D341Med (cell line): ENCODE measurements around the gene NID1.
"Not testable (repeated sequence)": the region's sequence is repeated elsewhere in the genome, so short reads cannot be mapped to it uniquely, and the experiment has no call there.

Source experiments
- DNase-seq: peaks from one replicate; pipeline ENCODE4 v3.0.0; 2012; ENCODE audit warnings: low spot score

The NID1 gene

DNA sequence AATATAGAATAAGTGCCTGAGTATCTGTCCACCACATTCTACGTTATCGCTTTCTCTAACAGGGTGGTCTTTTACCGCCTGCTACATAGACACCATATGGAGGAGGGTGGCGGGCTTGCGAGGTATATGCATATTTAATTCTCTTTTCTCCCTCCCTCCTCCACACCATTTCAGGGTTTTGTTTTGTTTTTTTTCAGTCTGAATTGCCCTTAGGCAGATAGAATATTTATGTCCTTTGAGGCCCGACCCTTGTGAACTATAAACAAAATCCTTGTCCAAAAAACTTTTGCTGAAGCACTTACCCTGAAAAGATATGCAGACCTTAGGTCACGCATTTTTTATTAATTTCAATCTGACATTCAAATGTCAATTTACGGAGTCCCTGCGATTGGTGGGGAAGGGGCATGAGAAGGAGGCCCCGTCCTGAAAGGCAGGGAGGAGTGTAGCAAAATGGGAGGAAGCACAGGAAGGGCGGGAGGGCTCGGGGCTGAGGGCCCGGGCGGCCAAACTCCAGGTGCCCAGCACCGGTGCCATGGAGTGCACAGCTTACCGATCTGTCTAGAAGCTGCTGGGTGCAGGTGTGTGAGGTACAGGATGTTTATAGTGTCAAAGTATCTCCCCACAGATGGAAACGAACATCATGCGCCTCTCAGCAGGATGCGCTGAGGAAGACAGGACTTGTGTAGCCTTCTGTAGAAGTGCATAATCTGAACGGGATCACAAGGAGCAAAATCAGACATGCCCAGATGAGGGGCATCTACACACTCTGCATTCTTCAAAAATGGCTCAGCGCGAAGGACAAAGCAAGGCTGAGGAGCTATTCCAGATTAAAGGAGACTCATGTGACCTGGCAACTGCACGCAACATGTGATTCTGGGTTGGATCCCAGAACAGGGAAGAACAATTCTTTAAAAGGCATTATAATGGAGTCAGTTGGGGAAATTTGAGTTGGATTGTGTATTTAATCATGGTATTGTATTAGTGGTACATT lies 129.4 kb downstream of the NID1 start:
- no peak for DNase-seq

GRCh38 chr1:235933766-235934116 lies 131.1 kb downstream of the NID1 start:
- DNase-seq = no peak

DNA sequence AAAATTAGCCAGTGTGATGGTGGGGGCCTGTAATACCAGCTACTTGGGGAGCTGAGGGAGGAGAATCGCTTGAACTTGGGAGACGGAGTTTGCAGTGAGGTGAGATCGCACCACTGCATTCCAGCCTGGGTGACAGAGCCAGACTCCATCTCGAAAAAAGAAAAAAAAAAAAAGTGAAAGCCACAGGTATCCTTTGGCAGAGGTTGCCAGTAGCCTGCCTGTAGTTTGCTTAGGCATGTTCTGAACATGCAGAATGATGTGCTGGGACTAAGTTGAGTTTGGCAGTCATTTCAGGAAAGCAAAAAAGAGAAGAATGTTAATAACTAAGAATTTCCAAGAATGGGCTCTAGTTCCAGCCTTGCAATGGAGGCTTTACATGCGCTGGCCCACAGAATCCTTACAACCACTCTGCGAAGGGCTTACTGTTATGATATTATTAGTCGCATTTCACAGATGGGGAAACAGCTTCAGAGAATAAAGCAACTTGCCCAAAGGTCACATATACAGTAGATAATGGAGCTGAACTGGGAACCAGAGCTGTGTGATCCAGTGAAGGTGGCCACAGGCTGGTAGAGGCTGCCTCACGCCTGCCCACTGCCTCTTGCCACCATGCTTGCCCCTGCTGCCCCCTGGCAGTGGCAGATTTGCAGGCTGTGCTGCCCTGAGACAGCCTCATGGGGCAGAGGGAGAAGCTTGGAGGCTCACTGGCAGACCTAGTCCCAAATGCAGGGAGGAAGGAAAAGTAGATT lies 131.7 kb downstream of the NID1 start:
- DNase-seq = no peak

DNA sequence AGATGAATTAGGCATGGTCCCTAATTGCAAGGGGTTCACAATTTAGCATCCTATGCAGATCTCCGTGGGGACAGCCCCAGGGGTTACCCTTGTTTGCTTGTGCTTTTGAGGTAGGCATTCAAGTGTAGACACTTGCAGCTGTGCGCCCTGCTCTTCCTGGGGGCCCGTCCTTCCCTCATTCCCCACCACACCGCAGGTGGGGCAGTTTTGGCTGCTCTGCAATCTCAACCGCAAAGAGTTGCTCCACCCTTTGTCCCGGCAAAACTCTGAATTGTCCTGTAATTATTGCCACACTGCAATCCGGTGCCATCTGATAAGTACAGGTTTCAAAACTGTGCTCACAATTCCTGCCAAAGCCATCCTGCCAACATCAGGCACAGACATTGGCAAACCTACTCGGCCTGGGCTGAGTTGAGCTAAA lies 132.8 kb downstream of the NID1 start:
- no peak for DNase-seq

DNA sequence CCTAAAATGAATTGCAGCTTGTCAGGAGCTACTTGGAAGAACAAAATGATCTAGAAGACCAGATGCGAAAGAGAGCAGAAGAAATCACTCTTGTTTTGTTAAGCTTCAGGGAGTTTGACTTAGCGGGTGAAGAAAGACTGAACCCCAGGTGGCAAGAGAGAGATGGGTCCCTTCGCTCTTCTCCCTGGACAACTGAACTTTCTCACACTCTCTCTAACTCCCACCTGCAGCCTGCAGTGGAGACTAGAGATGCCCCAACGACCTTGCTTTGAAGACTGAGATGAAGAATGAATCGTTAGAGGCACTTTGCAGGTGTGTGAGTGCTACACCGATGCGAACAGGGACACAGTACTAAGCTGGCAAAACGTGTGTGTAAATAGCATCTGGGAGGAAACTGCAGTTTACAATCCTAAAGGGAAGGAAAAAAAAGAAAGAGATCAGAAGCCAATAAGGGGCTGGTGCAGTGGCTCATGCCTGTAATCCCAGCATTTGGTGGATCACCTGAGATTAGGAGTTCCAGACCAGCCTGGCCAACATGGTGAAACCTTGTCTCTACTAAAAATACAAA lies 133.6 kb downstream of the NID1 start:
- DNase-seq = no peak

DNA sequence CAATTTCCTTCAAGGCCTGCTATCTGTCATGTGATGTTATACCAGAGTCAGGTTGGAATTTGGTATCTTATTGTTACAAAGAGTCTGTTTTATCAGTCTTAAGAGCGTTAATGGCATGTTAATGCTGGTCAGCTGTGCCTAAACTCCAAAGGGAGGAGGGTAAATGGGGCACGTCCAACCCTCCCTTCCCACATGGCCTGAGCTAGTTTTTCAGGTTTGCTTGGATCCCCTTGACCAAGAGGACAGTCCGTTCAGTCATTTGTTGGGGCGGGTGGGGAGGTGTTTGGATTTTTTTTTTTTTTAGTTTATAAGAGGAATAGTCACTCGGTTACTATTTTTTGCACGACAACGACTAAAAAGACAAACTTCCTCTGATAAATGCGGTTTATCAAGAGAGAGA lies 134.3 kb downstream of the NID1 start:
- no peak for DNase-seq

DNA sequence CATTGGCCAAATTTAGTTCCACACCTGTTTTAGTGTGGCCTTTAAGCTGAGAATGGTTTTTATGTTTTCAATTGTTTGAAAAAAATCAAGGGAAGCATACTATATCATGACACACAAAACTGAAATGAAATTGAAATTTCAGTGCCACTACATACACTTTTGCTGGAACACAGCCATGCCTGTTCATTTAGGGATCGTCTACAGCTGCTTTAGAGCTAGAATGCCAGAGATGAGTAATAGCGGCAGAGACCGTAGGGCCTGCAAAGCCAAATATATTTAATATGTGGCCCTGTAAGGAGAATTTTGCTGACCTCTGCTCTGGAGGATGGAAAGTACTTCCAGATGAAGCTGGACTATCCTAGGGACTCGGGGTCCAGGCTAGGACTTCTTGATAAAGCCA lies 135.7 kb downstream of the NID1 start:
- DNase-seq = no peak

DNA sequence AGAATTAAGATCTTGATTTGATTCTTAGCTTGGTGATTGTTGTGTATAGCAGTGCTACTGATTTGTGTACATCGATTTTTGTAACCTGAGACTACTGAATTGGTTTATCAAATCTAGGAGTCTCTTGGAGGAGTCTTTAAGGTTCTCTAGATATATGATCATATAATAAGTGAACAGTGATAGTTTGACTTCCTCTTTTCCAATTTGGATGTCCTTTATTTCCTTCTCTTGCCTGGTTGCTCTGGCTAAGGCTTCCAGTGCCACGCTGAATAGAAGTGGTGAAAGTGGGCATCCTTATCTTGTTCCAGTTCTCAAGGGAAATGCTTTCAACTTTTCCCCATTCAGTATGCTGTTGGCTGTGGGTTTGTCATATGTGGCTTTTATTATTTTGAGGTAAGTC lies 136.7 kb downstream of the NID1 start:
- DNase-seq = no peak

DNA sequence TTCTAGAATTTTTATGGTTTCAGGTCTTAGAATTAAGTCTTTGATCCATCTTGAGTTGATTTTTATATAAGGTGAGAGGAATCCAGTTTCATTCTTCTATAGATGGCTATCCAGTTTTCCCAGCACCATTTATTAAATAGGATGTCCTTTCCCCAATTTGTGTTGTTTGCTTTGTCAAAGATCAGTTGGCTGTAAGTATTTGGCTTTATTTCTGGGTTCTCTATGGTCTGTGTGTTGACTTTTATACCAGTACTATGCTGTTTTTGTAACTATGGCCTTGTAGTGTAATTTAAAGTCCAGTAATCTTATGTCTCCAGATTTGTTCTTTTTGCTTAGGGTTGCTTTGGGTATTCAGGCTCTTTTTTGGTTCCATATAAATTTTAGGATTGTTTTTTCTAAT lies 137.3 kb downstream of the NID1 start:
- DNase-seq = not testable (repeated sequence)
